Measurements from ENCODE around the gene IER3. TPM values are rescaled to one million over a fixed set of nuclear protein-coding genes. Genes with fewer than 3 reads are reported as not detected.

The IER3 gene
- polyA plus RNA-seq, 2 of the 4 experiments (the other 2 are of a cell fraction) = 104 to 202 TPM

- Histone ChIP-seq H3K27ac (peak overlapping the region; percentile 86 to 97), H3K4me2 (peak overlapping the region; percentile 52), H3K4me1 (peaks cover 66% of the 10 kb centered on the region), H3K4me3 (no peak overlapping the region), H3K9me3 (no peaks in the 10 kb centered on the region)
- TF ChIP-seq ATOH8 (CRISPR knock-in tag; IDR thresholded peaks at IDR 0.05; ENCODE audit: low read depth) (no peak), RARB (CRISPR knock-in tag; IDR thresholded peaks at IDR 0.05) (no peak), TFCP2L1 (CRISPR knock-in tag; IDR thresholded peaks at IDR 0.05) (no peak), CBX2 (IDR thresholded peaks at IDR 0.05; ENCODE audit: borderline replicate concordance, low read depth) (no peak), FOSL2 (IDR thresholded peaks at IDR 0.05) (no peak), FOSL2 (CRISPR knock-in tag; IDR thresholded peaks at IDR 0.05) (peak; percentile 65; the same call in 1 of the 2 replicates), CEBPB (IDR thresholded peaks at IDR 0.05) (no peak; a peak in 1 of 4 replicates), HDAC2 (IDR thresholded peaks at IDR 0.05) (no peak), JUNB (IDR thresholded peaks at IDR 0.05) (0 out of 2 replicates have a peak, but pooled peaks have one; percentile 27), GATA3 (IDR thresholded peaks at IDR 0.05; ENCODE audit: borderline replicate concordance) (peak; percentile 57; the same call in 1 of the 2 replicates), ZNF302 (CRISPR knock-in tag; IDR thresholded peaks at IDR 0.05) (no peak), HEYL (CRISPR knock-in tag; IDR thresholded peaks at IDR 0.05) (no peak), NPAS2 (CRISPR knock-in tag; IDR thresholded peaks at IDR 0.05; ENCODE audit: borderline replicate concordance) (no peak), RNF2 (IDR thresholded peaks at IDR 0.05; ENCODE audit: borderline replicate concordance, low read depth) (no peak), ZC3H11A (IDR thresholded peaks at IDR 0.05) (no peak), PHF8 (IDR thresholded peaks at IDR 0.05; ENCODE audit: borderline replicate concordance, low read depth) (no peak), EHMT2 (IDR thresholded peaks at IDR 0.05; ENCODE audit: low read depth) (no peak), USF2 (IDR thresholded peaks at IDR 0.05) (no peak), RCOR1 (IDR thresholded peaks at IDR 0.05; ENCODE audit: low read depth, low read length) (no peak), NFE2L2 (conservative IDR thresholded peaks at IDR 0.05; ENCODE audit: low read length) (no peak), CHD4 (IDR thresholded peaks at IDR 0.05; ENCODE audit: borderline replicate concordance) (no peak), ZSCAN20 (CRISPR knock-in tag; IDR thresholded peaks at IDR 0.05) (no peak), BHLHE40 (IDR thresholded peaks at IDR 0.05; ENCODE audit: low read depth, low read length) (no peak), E2F6 (IDR thresholded peaks at IDR 0.05; ENCODE audit: borderline replicate concordance, low read depth) (no peak), KDM1A (IDR thresholded peaks at IDR 0.05; ENCODE audit: low read depth) (no peak), MAZ (IDR thresholded peaks at IDR 0.05; ENCODE audit: borderline replicate concordance, low read depth, low read length) (no peak), FOSB (CRISPR knock-in tag; IDR thresholded peaks at IDR 0.05) (no peak), CBX8 (IDR thresholded peaks at IDR 0.05) (no peak), HOXB13 (CRISPR knock-in tag; IDR thresholded peaks at IDR 0.05; ENCODE audit: low read depth) (no peak), TP53 (CRISPR knock-in tag; IDR thresholded peaks at IDR 0.05) (no peak), HOXA7 (CRISPR knock-in tag; IDR thresholded peaks at IDR 0.05) (no peak), MAFK (IDR thresholded peaks at IDR 0.05; ENCODE audit: partially characterized antibody) (peak; percentile 74), EP300 (IDR thresholded peaks at IDR 0.05) (peak; percentile 16 to 37; a peak in 1 of 5 replicates), SMC3 (IDR thresholded peaks at IDR 0.05) (no peak), RAD21 (conservative IDR thresholded peaks at IDR 0.05 in 1 of 2, IDR thresholded peaks at IDR 0.05 in 1 of 2) (no peak), HOXB5 (CRISPR knock-in tag; IDR thresholded peaks at IDR 0.05) (no peak), CHD2 (IDR thresholded peaks at IDR 0.05; ENCODE audit: low read length, partially characterized antibody) (no peak), JUN (IDR thresholded peaks at IDR 0.05) (peak; percentile 24 to 44; a peak in 1 of 5 replicates)
- TF ChIP-seq, protein P1, sequence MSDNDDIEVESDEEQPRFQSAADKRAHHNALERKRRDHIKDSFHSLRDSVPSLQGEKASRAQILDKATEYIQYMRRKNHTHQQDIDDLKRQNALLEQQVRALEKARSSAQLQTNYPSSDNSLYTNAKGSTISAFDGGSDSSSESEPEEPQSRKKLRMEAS (IDR thresholded peaks at IDR 0.05) = no peak
- TF ChIP-seq, protein P2, sequence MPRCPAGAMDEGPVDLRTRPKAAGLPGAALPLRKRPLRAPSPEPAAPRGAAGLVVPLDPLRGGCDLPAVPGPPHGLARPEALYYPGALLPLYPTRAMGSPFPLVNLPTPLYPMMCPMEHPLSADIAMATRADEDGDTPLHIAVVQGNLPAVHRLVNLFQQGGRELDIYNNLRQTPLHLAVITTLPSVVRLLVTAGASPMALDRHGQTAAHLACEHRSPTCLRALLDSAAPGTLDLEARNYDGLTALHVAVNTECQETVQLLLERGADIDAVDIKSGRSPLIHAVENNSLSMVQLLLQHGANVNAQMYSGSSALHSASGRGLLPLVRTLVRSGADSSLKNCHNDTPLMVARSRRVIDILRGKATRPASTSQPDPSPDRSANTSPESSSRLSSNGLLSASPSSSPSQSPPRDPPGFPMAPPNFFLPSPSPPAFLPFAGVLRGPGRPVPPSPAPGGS (IDR thresholded peaks at IDR 0.05) = no peak
- POLR2A ChIA-PET = interaction anchor here (0.7 to 1.6 kb wide), 4 partner anchors 10 to 61 kb away, joined by 3 to 14 read pairs (median 8); partner anchors contain the start of gene FLOT1
- 71% methylated on average over 10 of the region's 10 CpGs for WGBS (ENCODE audit: missing lambda C conversion rate)
- FAIRE-seq = no peak
- peak; percentile 70 to 85 for DNase-seq (ENCODE audit: low read depth in 1 of 2, low spot score in 1 of 2)
- ATAC-seq = peak; percentile 81 to 89
- CTCF ChIA-PET = interaction anchor here (0.7 to 1.7 kb wide), 3 partner anchors 9 to 49 kb away, joined by 3 to 8 read pairs (median 3); no protein-coding TSS in a partner anchor
Measured at GRCh38 chr6:30759575-30760239, 15.4 kb upstream of the IER3 start.
